H54 (cell line): ENCODE results near the gene MFNG.

Experiments
- DNase-seq: peaks from one replicate; pipeline ENCODE4 v3.0.0; 2011; ENCODE audit warnings: low spot score, mixed read lengths; ENCODE audit not compliant: insufficient read length
- FAIRE-seq: peaks from 3 replicates; lab custom pipeline; 2011; peaks lifted over from hg19 to GRCh38; lab: Jason Lieb, UNC
- POLR2A ChIP-seq: IDR thresholded peaks from 2 replicates; pipeline ENCODE4 v1.6.1; 2011; ENCODE audit warnings: low read depth, mild to moderate bottlenecking, low read length

MFNG gene

GRCh38 chr22:37419370-37419968, 66.7 kb downstream of the MFNG start:
- no peak for TF ChIP-seq POLR2A
- DNase-seq (no peak), FAIRE-seq (no peak)
